Fibroblast of the aortic adventitia (primary cell): ENCODE measurements around the gene CTNNA3. TPM values are rescaled to one million over a fixed set of nuclear protein-coding genes. Genes with fewer than 3 reads are reported as not detected.

Experiments used
- DNase-seq: peaks from one replicate; pipeline ENCODE4 v3.0.0-alpha.2; 2010; ENCODE audit warnings: low read depth
- H3K4me3 ChIP-seq: 2 replicates; pipeline ENCODE4 v1.5.1; 2011; ENCODE audit warnings: low read depth, mild to moderate bottlenecking, control low read depth, low read length, moderate library complexity
- total RNA-seq: library from RNA; depleted of rRNA; stranded (reverse); fragments of >200 nt; gene quantifications from 2 replicates; pipeline ENCODE4 v1.2.3, GENCODE V29; 2012; ENCODE audit warnings: low replicate concordance
- TF ChIP-seq, protein P1 (sequence below): IDR thresholded peaks from 2 replicates; pipeline ENCODE4 v1.5.1; 2011; ENCODE audit warnings: mild to moderate bottlenecking, low read length, control low read depth, inconsistent platforms; ENCODE audit not compliant: insufficient read depth

Gene CTNNA3
- total RNA-seq, 1 donor: not detected

DNA sequence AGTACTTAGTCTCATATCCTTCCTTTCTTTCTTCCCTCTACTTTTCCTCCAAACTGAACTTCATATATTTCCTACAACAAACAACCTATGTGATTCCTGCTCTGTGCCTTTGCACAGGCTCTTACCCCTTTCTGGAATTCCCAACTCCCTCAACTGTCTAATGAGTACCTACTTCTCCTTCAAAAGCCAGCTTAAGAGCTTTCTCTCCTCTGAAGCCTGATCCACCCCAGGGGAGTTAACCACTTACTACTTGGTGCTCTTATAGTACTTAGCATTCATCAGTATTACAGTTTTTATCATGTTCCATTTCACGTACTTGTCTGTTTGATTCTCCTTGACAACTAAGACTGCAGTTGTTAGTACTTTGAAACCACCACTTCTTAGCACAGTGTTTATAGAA is 524.0 kb downstream of the CTNNA3 start:
- TF ChIP-seq, protein P1, sequence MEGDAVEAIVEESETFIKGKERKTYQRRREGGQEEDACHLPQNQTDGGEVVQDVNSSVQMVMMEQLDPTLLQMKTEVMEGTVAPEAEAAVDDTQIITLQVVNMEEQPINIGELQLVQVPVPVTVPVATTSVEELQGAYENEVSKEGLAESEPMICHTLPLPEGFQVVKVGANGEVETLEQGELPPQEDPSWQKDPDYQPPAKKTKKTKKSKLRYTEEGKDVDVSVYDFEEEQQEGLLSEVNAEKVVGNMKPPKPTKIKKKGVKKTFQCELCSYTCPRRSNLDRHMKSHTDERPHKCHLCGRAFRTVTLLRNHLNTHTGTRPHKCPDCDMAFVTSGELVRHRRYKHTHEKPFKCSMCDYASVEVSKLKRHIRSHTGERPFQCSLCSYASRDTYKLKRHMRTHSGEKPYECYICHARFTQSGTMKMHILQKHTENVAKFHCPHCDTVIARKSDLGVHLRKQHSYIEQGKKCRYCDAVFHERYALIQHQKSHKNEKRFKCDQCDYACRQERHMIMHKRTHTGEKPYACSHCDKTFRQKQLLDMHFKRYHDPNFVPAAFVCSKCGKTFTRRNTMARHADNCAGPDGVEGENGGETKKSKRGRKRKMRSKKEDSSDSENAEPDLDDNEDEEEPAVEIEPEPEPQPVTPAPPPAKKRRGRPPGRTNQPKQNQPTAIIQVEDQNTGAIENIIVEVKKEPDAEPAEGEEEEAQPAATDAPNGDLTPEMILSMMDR: no peak
- no peak for DNase-seq

DNA sequence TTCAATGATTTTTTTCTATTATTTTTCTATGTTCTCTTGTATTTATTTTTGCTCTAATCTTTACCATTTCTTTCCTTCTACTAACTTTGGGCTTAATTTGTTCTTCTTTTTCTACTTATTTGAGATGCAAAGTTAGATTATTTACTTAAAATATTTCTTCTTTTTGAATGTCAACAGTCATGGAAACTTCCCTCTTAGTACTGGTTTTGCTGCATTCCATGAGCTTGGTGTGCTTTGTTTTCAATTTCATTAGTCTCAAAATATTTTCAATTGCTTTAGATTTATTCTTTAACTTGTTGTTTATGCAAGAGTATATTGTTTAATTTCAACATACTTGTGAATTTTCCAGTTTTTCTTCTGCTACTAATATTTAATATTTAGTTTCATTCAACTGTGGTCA is 539.8 kb downstream of the CTNNA3 start:
- TF ChIP-seq, protein P1: no peak
- DNase-seq: no peak
- no peak overlapping the region for H3K4me3 ChIP-seq

More for the DNA sequence above, 524.0 kb downstream of the CTNNA3 start:
- H3K4me3 ChIP-seq: no peak overlapping the region

DNA sequence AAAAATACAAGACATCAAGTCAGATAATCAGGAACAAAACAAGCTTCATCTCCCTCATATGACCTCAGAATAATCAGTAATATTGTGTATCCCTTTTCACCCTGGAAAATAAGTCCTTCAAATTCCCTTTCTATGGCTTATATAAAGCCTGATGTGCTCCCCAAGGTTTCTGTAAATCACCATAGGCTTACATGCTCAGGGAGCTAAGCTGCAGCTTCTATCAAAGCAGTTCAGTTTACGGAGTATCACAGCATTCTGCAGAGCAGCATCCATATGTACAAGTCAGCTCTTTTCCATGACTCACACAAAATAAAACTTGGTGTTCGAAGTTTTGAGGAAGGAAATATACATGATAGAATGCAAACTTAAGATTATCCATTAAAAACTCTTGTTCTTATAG is 544.5 kb downstream of the CTNNA3 start:
- TF ChIP-seq, protein P1: no peak
- no peak for DNase-seq
- H3K4me3 ChIP-seq: no peak overlapping the region

DNA sequence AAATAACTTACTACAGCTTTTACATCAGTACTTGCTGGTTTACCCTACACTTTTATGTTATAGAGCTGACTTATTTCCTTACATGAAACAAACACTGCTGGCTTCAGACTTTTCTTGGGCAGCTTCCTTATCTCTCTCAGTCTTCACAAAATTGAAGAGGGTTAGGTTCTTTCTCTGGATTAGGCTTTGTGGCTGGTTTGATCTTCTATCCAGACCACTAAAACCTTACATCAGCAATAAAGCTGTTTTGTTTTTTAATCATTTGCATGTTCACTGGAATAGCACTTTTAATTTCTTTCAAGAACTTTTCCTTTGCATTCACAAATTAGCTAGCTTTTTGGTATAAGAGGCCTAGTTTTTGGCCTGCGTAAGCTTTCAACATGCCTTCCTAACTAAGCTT is 551.5 kb downstream of the CTNNA3 start:
- TF ChIP-seq, protein P1: no peak
- no peak overlapping the region for H3K4me3 ChIP-seq
- DNase-seq: no peak

DNA sequence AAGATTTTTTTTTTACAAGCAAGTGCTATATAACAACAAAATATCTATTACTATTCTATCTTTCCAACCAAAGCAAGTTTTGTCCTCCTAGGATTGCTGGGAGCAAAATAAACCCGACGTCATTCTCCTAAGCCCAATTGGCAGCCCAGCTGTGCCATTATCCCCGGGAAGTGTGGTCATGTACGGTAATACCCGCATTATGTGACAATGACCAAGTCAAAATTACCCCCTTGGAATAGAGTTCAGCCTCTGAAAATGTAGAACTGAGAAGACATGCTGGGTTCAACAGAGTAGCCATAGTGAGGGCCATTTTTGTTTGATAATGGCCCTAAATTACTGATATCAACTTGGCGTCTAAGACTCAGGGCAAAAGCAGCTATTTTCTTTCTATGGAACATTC is 554.7 kb downstream of the CTNNA3 start:
- H3K4me3 ChIP-seq: no peak overlapping the region
- TF ChIP-seq, protein P1: no peak
- DNase-seq: no peak

DNA sequence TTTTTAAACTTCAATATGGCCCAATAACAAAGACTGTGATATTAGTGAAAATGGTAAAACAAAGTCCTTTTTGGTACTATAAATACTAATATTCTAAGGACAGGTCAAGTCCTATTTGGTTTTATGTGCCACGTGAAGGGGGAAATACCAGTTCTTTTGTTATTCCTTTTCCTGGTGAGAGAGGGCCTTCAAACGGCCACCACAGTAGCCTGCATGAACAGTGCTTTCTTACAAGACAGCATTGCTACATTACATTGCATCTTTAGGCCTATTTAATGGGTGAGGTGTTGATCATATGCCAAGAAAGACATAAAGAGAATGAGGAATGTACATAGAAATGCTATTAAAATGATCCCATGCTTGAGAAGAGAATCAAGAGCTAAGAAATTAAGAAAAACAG is 555.4 kb downstream of the CTNNA3 start:
- no peak for DNase-seq
- TF ChIP-seq, protein P1: no peak

DNA sequence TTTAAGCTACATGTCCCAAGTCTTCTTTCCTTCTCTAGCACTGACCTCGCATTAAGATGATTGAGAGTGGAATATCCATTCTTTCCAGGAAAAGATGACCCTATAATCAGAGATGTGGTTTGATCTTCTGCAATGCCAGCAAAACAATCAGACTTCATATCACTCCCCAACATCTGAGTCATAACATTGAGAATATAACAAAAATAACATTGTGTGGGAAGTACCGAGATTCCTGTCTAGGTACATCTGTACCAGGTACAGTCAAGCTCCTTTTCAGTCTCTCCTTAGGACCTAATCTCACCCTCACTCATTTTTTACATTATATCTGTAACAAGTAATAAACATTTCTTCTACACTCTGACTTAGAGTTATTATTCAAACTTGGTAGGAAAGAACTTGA is 568.6 kb downstream of the CTNNA3 start:
- TF ChIP-seq, protein P1: no peak
- DNase-seq: no peak
- H3K4me3 ChIP-seq: no peak overlapping the region

More for the DNA sequence above, 555.4 kb downstream of the CTNNA3 start:
- no peak overlapping the region for H3K4me3 ChIP-seq
